ENCODE results near the gene CTNNA2. TPM values are rescaled to one million over a fixed set of nuclear protein-coding genes. Genes with fewer than 3 reads are reported as not detected.

CTNNA2 gene
- total and polyA plus RNA-seq, 11 donors: 0.20 to 0.81 TPM; not detected in 9

DNA sequence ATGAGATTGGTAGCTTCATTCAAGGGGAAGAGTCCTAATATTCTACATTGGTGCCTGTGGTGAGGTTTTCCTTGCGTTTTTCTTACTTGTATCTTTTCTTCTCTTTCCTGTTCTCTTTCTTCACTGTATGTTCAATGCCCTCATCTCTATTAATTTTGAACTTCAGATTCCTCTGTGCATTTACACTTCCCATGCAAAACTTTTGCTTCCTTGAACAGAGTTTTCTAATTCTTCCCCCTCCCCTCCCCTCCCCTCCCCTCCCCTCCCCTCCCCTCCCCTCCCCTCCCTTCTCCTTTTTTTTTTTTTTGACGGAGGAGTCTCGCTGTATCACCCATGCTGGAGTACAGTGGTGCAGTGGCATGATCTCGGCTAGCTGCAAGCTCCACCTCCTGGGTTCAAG lies 403.4 kb downstream of the CTNNA2 start:
- TF ChIP-seq CTCF (IDR thresholded peaks at IDR 0.05) (no peak), POLR2A (IDR thresholded peaks at IDR 0.05) (no peak)
- H3K36me3 ChIP-seq: no peaks in the 10 kb centered on the region
- no peaks in the 10 kb centered on the region for H3K27me3 ChIP-seq
- H3K27ac ChIP-seq: no peak overlapping the region
- DNase-seq (no peak), ATAC-seq (no peak)
- 71 to 84% (median 79%) methylated on average over 3 to 4 of the region's 4 CpGs for WGBS, 4 donors
- no peaks in the 10 kb centered on the region for H3K4me1 ChIP-seq
- no peaks in the 10 kb centered on the region for H3K9me3 ChIP-seq
- intact Hi-C loops (cut with DNase I): no loop called here
- no peak overlapping the region for H3K4me3 ChIP-seq

GRCh38 chr2:79920512-79921076 lies 407.7 kb downstream of the CTNNA2 start:
- no peaks in the 10 kb centered on the region for H3K9me3 ChIP-seq
- no peak overlapping the region for H3K4me3 ChIP-seq
- peaks cover 0 to 4% (median 0%) of the 10 kb centered on the region in 9 donors for H3K27me3 ChIP-seq
- ATAC-seq: no peak
- no peaks in the 10 kb centered on the region for H3K4me1 ChIP-seq
- H3K27ac ChIP-seq: no peak overlapping the region
- 46 to 58% (median 47%) methylated on average over 3 of the region's 3 CpGs for WGBS, 4 donors
- intact Hi-C loops (cut with DNase I): no loop called here
- TF ChIP-seq POLR2A (IDR thresholded peaks at IDR 0.05) (no peak), CTCF (IDR thresholded peaks at IDR 0.05) (no peak)
- no peaks in the 10 kb centered on the region for H3K36me3 ChIP-seq
- no peak for DNase-seq

DNA sequence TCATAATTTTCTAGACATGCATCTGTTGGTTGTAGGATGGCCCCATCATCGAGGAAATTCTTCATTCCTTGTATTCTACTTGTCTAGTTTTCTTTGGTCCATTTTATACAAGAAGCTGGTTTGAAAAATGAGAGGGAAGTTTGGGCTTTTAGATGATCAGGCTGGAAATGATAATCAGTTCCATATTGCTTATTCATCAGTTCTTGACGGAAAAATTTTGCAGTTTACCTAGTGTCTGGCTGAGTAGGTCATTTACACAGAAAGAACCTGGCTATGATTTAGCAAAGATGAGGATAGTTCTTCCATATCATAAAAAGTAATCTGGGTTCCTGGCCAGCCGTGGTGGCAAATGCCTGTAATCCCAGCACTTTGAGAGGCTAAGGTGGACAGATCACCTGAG lies 416.8 kb downstream of the CTNNA2 start:
- no peak overlapping the region for H3K27ac ChIP-seq
- 56 to 86% (median 72%) methylated on average over 3 of the region's 3 CpGs for WGBS, 4 donors
- ATAC-seq (no peak), DNase-seq (no peak)
- intact Hi-C loops (cut with DNase I): loop anchor here in 1 of 10 donors (10.0 kb wide), 1 partner anchor 565 kb away; no protein-coding TSS in a partner anchor
- no peaks in the 10 kb centered on the region for H3K4me1 ChIP-seq
- no peaks in the 10 kb centered on the region for H3K36me3 ChIP-seq
- no peaks in the 10 kb centered on the region for H3K27me3 ChIP-seq
- no peak overlapping the region for H3K4me3 ChIP-seq
- no peak for TF ChIP-seq POLR2A (IDR thresholded peaks at IDR 0.05)
- TF ChIP-seq CTCF (IDR thresholded peaks at IDR 0.05): no peak
- no peaks in the 10 kb centered on the region for H3K9me3 ChIP-seq

DNA sequence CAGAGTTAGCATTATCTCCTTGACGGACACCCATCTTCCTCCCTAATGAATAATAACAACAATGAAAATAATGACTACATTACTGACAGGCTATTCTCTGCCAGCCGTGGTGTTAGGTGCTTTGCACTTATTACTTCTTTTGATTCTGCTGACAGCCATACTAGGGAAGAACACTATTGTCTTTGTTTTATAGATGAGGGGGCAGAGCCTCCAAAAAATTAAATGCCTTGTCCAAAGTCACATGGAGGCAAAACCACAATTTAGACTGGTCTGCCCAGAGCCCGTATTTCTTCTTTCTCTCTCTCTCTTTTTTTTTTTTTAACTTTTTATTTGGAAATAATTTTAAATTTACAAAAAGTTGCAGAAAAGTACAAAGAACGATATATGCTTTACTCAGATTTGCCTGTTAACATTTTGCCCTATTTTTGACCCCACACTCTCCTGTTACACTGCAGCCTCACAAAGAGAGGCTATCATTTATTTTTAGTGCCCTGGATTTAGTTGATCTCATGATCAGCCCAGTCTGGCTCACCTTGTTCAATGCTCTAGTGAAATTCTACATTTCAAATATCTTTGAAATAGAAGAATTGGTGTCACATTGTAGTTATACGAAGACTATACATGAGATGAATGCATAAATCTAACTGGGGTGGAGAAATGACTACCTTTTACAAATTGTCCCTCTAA lies 422.3 kb downstream of the CTNNA2 start:
- DNase-seq (no peak), ATAC-seq (no peak)
- intact Hi-C loops (cut with DNase I): loop anchor here in 2 of 10 donors (5.0 to 10.0 kb wide), 2 partner anchors 560 to 562 kb away; no protein-coding TSS in a partner anchor
- Histone ChIP-seq H3K27me3 (no peaks in the 10 kb centered on the region), H3K4me3 (no peak overlapping the region), H3K9me3 (no peaks in the 10 kb centered on the region), H3K27ac (no peak overlapping the region), H3K36me3 (no peaks in the 10 kb centered on the region), H3K4me1 (peaks cover 0 to 12% (median 0%) of the 10 kb centered on the region in 12 donors)
- WGBS, 4 donors: 36 to 47% (median 41%) methylated on average over 5 of the region's 5 CpGs
- TF ChIP-seq CTCF (IDR thresholded peaks at IDR 0.05): no peak
- no peak for TF ChIP-seq POLR2A (IDR thresholded peaks at IDR 0.05)
